GM18951 (cell line): ENCODE measurements around the gene RNF141.

Source experiments
- POLR2A ChIP-seq: IDR thresholded peaks from 4 replicates; pipeline ENCODE4 v1.6.1; 2011; ENCODE audit warnings: mild to moderate bottlenecking; ENCODE audit not compliant: insufficient read length, insufficient read depth; ENCODE audit errors: extremely low read depth
- in situ Hi-C: fragments of 300-500 bp; cut with MboI; formaldehyde crosslinking; loops from one replicate; pipeline ENCODE4 v1.12.0; 2022; ENCODE audit warnings: low sequenced_read_pairs, mixed read lengths, inconsistent platforms; ENCODE audit not compliant: unreplicated experiment

RNF141 gene

GRCh38 chr11:10572533-10572932, 31.5 kb upstream of the RNF141 start:
- in situ Hi-C loops = no loop called here
- no peak for TF ChIP-seq POLR2A

DNA sequence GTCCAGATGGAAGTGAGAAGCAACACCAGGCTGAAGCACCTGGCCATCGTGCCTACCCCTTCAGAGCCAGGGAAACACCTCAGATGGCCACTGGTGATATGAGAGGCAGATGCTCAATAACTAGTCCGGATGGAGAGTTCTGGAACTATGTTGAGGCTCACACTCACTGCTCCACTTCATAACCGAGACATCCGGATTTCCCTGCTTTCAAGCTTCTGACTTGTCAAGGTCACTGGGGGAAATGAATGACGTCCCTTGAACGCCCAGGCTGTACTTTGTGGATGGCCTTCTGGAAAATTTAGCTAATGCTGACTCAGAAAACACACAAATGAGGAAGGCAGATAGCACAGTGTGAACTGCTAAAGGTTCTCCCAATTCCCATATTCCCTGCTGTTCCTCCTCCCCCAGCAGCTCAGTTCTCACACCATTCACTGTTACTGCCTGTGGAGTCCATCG, 27.5 kb upstream of the RNF141 start, which contains the start of gene LYVE1:
TSS of gene LYVE1 (minus strand) at position 180 of the 456 bp plus-strand sequence. CDS start at position 47, 133 bp downstream.
- no peak for TF ChIP-seq POLR2A
- in situ Hi-C loops = no loop called here

DNA sequence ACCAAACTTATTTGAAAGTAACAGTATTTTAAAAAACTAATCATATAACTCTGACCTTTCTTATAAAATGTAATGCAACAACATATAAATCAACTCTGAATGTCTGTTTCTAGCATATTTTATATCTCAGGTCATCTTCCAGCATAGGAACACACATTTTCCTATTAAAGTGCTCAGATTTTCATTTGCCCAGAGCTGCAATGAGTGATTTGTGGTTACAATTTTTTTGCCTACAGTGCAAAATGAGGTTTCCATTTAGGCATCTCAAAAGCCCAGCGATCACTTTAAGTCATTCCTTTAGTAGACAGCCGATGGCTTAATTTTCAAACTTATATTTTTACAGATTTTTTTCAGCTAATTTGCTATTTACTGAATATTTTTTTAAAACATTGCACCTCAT, 26.5 kb upstream of the RNF141 start:
- in situ Hi-C loops = no loop called here
- no peak for TF ChIP-seq POLR2A

DNA sequence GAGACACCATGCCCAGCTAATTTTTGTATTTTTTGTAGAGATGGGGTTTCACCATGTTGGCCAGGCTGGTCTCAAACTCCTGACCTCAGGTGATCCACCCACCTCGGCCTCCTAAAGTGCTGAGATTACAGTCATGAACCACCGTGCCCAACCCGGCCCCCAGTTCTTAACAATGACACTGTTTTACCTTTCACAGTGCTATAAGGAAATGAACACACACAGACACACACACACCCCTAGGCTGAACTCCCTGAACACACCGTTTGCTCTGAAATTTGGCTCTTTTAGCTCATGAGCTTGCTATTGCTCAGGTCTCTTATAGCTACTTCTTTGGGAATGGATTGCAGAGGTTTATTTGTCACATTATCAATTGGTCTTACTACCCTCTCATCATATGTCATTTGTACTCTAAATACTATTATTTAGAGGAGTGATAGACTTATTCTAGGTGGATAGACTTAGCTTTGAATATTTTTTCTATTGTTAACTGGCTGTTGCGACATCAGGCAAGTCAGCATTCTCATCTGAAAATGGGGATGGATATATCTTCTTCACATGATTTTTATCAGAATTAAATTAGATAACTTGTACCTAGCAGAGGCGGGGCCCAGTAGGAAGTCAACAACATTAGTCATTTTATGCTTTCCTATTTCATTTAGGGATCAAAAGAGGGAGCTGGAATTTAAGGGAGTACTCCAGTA, 25.4 kb upstream of the RNF141 start:
- in situ Hi-C loops = no loop called here
- no peak for TF ChIP-seq POLR2A

- no peak for TF ChIP-seq POLR2A
- in situ Hi-C loops = no loop called here
Measured at GRCh38 chr11:10565493-10565892, 24.5 kb upstream of the RNF141 start.

DNA sequence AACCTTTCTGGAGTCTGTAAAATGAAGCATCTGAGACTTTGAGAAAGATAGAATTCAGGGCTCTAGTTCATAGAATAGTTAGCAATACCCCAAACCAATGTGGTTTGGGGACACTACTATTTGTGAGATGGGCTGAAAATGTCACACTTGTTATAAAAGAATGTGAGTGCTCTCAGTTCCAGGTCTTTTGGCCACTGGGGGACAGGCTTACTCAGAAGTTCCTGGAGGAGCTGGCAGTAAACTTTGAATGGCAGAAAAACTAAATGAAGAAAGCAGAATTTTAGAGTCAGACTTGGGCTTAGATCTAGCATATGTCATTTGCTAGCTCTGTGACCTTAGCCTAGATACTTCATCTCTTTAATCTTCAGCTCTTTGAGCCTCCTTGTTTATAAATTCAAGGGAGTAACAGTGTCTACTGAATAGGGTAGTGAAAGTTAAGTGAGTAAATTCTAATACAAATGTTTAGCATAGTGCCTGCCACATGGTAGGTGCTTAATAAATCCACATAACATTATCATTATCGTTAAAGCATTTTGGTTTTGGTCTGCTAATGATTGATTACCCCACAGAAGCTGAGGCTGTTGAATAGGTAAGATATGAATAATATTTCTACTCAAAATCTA, 23.8 kb upstream of the RNF141 start:
- TF ChIP-seq POLR2A = no peak
- in situ Hi-C loops = no loop called here

DNA sequence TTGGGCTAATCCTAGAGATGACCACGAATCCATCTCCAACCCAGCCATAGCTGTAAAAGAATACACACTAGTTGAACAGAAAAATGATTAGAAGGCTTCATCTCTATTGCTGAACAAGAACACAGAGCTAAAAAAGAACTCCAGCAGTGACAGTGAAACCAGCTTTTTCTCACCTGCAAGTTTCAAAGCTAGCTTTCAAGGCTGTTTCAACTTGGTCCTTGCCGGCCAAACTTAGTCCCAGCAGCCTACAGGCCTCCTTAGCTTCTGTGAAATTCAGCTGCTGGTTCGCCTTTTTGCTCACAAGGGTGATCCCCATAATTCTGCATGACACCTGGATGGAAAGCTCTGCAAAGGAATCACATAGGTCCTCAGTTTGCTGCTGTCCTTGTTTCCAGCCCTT, 23.0 kb upstream of the RNF141 start:
- TF ChIP-seq POLR2A = no peak

DNA sequence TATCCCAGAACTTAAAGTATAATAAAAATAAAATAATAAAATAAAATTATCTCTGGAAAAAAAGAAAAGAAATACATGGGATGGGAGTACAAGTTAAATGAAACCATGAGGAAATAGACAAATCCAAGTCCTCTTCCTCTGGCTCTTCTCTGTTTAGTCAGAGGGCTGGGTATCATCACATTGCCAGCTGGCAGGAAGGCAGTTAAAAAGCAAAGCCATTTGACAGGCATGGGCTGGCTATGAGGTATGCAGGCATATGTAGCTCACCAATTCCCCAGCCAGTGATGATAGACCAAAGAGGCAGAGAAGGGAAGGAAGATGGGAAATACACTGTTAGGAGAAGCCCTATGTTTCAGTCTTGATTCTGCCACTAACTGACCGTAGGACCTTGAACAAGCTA, 21.0 kb upstream of the RNF141 start:
- in situ Hi-C loops = no loop called here
- no peak for TF ChIP-seq POLR2A

More for the DNA sequence above, 23.0 kb upstream of the RNF141 start:
- in situ Hi-C loops = no loop called here

- TF ChIP-seq POLR2A = no peak
- in situ Hi-C loops = no loop called here
Measured at GRCh38 chr11:10561043-10561818, 20.2 kb upstream of the RNF141 start.

DNA sequence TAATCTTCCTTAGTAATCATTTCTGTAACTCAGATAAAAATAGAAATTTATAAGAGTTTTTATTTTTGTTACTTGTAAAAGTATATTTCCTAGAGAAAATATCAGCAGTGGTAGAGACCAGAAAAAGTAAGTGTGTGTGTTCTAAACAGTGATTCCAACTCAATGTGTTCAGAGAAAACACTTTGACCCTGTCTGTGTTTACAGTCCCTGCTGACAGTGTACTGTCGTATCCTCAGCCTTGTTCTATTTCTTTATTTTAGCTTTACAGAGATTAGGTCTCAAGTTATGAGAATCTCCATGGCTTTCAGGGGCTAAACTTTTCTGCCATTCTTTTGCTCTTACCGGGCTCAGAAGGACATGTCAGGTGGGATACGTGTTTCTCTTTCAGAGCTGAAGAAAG, 17.3 kb upstream of the RNF141 start:
- in situ Hi-C loops = no loop called here

GRCh38 chr11:10556590-10556989, 15.6 kb upstream of the RNF141 start:
- no peak for TF ChIP-seq POLR2A
- in situ Hi-C loops = no loop called here

More for the DNA sequence above, 17.3 kb upstream of the RNF141 start:
- no peak for TF ChIP-seq POLR2A

GRCh38 chr11:10551845-10552352, 10.9 kb upstream of the RNF141 start:
- in situ Hi-C loops = no loop called here
- no peak for TF ChIP-seq POLR2A

- TF ChIP-seq POLR2A = no peak
- in situ Hi-C loops = no loop called here
Measured at GRCh38 chr11:10551290-10551592, 10.3 kb upstream of the RNF141 start.
